ENCODE data around the gene NTN1. TPM values are rescaled to one million over a fixed set of nuclear protein-coding genes. Genes with fewer than 3 reads are reported as not detected.

The NTN1 gene
- total RNA-seq, 1 experiment from 2014 or later: 0.94 TPM

DNA sequence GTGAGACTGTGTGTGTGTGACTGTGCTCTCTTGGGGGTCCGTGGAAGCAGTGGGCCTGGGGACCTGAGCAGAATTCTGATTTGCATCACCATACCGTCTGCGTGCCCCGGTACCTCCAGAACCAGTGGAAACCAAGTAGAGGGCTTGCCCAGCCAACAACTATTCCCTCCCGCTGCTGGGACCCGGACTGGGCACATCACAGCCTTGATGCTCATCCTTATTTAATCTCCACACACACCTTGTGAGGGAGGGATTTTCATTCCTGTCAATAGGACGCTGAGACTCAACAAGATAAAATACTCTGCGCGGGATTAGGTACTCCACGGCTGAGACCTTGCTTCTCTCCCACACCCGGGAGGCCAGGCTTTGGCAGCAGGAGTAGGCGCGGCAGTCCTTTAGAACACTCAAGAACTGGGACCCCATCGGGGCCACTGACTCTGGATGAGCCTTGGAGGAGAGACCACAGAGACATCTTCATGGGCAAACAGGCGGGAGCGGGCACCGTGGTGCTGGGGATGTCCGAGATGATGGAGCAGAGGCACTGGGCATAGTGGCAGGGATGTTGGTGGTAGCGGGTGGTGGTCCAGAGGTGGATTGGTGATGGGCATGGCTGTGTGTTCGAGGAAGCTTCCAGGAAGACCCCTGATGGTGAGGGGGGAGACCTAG is 208.0 kb downstream of the NTN1 start:
- DNase-seq: no peak
- Mint-ChIP-seq H3K9me3 (ENCODE audit: low read depth, unreplicated experiment) (no peaks in the 10 kb centered on the region), H3K36me3 (ENCODE audit: insufficient read depth, unreplicated experiment) (no peaks in the 10 kb centered on the region), H3K27ac (ENCODE audit: unreplicated experiment) (no peak overlapping the region), H3K4me1 (ENCODE audit: low read depth, unreplicated experiment) (no peaks in the 10 kb centered on the region), H3K4me3 (ENCODE audit: low read depth, unreplicated experiment) (no peak overlapping the region), H3K27me3 (ENCODE audit: unreplicated experiment) (no peaks in the 10 kb centered on the region)
- no TSS peak for BruUV-seq (replicated peaks)
- CTCF ChIA-PET: interaction anchor here (0.6 kb wide), 1 partner anchor 1454 kb away, joined by 7 read pairs; no protein-coding TSS in a partner anchor
- TF ChIP-seq, protein P1, sequence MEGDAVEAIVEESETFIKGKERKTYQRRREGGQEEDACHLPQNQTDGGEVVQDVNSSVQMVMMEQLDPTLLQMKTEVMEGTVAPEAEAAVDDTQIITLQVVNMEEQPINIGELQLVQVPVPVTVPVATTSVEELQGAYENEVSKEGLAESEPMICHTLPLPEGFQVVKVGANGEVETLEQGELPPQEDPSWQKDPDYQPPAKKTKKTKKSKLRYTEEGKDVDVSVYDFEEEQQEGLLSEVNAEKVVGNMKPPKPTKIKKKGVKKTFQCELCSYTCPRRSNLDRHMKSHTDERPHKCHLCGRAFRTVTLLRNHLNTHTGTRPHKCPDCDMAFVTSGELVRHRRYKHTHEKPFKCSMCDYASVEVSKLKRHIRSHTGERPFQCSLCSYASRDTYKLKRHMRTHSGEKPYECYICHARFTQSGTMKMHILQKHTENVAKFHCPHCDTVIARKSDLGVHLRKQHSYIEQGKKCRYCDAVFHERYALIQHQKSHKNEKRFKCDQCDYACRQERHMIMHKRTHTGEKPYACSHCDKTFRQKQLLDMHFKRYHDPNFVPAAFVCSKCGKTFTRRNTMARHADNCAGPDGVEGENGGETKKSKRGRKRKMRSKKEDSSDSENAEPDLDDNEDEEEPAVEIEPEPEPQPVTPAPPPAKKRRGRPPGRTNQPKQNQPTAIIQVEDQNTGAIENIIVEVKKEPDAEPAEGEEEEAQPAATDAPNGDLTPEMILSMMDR (IDR thresholded peaks at IDR 0.05; ENCODE audit: unreplicated experiment): no peak
- intact Hi-C loops (cut with micrococcal nuclease; ENCODE audit: unreplicated experiment): no loop called here

DNA sequence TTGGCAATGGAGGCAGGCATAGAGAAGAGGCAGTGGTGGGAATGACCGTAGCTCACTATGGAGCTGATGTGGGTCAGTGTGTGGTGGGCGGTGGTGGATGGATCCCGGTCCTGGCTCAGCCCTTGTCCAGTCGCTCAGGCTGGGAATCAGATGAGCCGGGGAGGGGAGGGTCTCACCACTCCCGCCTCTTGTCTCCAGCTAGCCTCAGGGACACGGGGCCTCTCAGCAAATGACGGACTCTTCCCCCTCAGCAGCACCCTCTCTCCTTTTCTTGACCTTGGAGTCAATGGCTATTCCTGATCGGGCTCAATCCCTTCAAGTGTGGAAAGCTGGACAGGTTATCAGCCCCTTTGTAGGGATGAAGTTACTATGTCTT is 208.5 kb downstream of the NTN1 start:
- intact Hi-C loops (cut with micrococcal nuclease; ENCODE audit: unreplicated experiment): no loop called here
- TF ChIP-seq, protein P1 (IDR thresholded peaks at IDR 0.05; ENCODE audit: unreplicated experiment): no peak
- CTCF ChIA-PET: interaction anchor here (0.6 kb wide), 1 partner anchor 1455 kb away, joined by 7 read pairs; no protein-coding TSS in a partner anchor
- no peaks in the 10 kb centered on the region for H3K9me3 Mint-ChIP-seq (ENCODE audit: low read depth, unreplicated experiment)
- no peaks in the 10 kb centered on the region for H3K4me1 Mint-ChIP-seq (ENCODE audit: low read depth, unreplicated experiment)
- H3K27me3 Mint-ChIP-seq (ENCODE audit: unreplicated experiment): no peaks in the 10 kb centered on the region
- H3K4me3 Mint-ChIP-seq (ENCODE audit: low read depth, unreplicated experiment): no peak overlapping the region
- no peak for DNase-seq
- no peak overlapping the region for H3K27ac Mint-ChIP-seq (ENCODE audit: unreplicated experiment)
- BruUV-seq (replicated peaks): no TSS peak
- no peaks in the 10 kb centered on the region for H3K36me3 Mint-ChIP-seq (ENCODE audit: insufficient read depth, unreplicated experiment)

DNA sequence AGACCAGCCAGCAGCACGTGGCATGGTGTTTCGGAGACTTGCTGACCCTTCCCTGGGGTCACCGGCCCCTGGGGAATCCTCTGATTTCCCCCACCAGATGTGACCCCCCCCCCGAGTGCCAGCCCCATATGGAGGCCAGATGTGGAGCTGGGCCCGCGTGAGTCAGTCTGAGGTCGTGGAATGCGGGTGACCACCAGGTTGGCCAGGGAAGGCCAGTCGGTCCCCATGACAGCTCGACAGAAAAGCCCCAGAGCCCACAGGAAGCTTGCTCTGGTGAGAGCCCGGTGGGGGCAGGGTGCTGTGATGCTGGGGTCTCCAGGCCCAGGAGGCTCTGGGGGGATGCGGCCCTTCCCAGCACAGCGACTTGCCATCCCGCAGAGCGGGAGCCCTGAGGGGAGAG is 209.0 kb downstream of the NTN1 start:
- DNase-seq: no peak
- intact Hi-C loops (cut with micrococcal nuclease; ENCODE audit: unreplicated experiment): no loop called here
- TF ChIP-seq, protein P1 (IDR thresholded peaks at IDR 0.05; ENCODE audit: unreplicated experiment): no peak
- no TSS peak for BruUV-seq (replicated peaks)
- no peak overlapping the region for H3K4me3 Mint-ChIP-seq (ENCODE audit: low read depth, unreplicated experiment)
- no peaks in the 10 kb centered on the region for H3K27me3 Mint-ChIP-seq (ENCODE audit: unreplicated experiment)
- H3K4me1 Mint-ChIP-seq (ENCODE audit: low read depth, unreplicated experiment): no peaks in the 10 kb centered on the region
- no peak overlapping the region for H3K27ac Mint-ChIP-seq (ENCODE audit: unreplicated experiment)
- no peaks in the 10 kb centered on the region for H3K36me3 Mint-ChIP-seq (ENCODE audit: insufficient read depth, unreplicated experiment)
- CTCF ChIA-PET: interaction anchor here (0.7 kb wide), 1 partner anchor 115 kb away, joined by 3 read pairs; no protein-coding TSS in a partner anchor
- no peaks in the 10 kb centered on the region for H3K9me3 Mint-ChIP-seq (ENCODE audit: low read depth, unreplicated experiment)

DNA sequence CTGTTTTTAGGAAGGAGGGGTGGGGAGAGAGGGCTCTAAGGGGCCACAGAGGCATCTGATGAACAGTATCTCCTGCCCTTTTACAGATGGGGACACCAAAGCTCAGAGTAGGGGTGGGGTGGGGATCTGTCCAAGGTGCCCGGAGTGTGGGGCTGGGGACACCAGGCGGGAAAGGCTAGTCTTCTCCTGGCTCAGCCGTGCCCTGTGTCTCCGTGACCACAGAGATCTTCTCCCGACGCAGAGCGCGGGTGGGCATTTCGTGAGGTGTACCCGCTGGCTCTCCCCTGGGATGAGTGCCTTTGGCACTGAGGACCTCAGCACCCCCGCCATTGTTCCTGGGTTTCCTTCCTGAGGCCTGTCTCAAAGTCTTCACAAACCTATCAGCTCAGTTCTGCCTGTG is 209.6 kb downstream of the NTN1 start:
- no TSS peak for BruUV-seq (replicated peaks)
- DNase-seq: no peak
- TF ChIP-seq, protein P1 (IDR thresholded peaks at IDR 0.05; ENCODE audit: unreplicated experiment): no peak
- Mint-ChIP-seq H3K9me3 (ENCODE audit: low read depth, unreplicated experiment) (no peaks in the 10 kb centered on the region), H3K27me3 (ENCODE audit: unreplicated experiment) (no peaks in the 10 kb centered on the region), H3K27ac (ENCODE audit: unreplicated experiment) (no peak overlapping the region), H3K36me3 (ENCODE audit: insufficient read depth, unreplicated experiment) (no peaks in the 10 kb centered on the region), H3K4me3 (ENCODE audit: low read depth, unreplicated experiment) (no peak overlapping the region), H3K4me1 (ENCODE audit: low read depth, unreplicated experiment) (no peaks in the 10 kb centered on the region)
- intact Hi-C loops (cut with micrococcal nuclease; ENCODE audit: unreplicated experiment): no loop called here
- CTCF ChIA-PET: interaction anchor here (0.7 kb wide), 1 partner anchor 116 kb away, joined by 3 read pairs; no protein-coding TSS in a partner anchor

All from Calu3 (cell line).